ENCODE results near the gene FBN3.
"Not testable (repeated sequence)": the region's sequence is repeated elsewhere in the genome, so short reads cannot be mapped to it uniquely, and the experiment has no call there.

Gene FBN3

DNA sequence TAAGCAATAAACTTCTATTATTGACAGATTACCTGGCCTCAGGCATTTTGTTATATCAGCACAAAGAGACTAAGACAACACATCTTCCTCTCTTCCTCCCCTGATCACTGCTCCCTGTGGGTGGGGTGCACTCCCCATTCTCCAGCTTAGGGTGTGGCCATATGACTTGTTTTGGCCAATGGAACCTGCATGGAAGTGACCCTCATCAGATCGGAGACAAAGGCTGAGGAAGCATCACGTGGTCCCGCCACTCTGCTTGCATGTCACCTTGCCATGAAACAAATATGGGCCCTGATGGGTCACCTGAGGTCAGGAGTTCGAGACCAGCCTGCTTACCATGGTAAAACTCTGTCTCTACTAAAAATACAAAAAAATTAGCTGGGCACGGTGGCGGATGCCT lies 110.6 kb downstream of the FBN3 start:
- Histone ChIP-seq H3K27me3 (ENCODE audit: insufficient read depth, low read length) (no peaks in the 10 kb centered on the region; the same call in 1 of the 2 replicates), H3K27ac (ENCODE audit: low read depth, low read length, poor library complexity, severe bottlenecking) (no peak overlapping the region)

DNA sequence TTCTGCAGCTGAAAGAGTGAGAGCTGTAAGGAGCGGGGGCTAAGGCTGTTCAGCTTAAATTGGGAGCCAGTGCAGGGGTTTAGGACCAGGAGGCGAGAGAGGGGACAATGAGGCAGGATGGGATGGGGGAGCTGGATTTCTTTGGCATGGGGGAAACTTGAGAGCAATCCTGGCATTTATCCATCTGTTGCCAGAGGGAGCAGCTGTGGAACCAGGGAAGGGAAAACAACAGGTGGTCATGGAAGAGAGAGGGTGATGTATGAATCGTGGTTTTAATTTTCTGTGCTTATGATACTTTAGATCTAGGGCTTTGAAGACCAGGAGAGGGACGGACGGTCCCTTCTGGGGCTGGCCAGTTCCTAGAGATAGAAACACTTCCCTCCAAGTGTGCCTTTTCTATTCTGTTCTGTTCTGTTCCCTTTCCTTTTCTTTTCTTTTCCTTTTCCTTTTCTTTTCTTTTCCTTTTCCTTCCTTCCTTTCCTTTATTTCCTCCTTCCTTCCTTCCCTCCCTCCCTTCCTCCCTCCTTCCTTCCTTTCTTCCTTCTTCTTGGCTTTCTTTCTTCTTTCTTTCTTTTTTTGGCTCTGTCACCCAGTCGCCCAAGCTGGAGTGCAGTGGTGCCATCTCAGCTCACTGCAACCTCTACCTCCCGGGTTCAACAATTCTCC lies 112.8 kb downstream of the FBN3 start:
- H2AFZ ChIP-seq (ENCODE audit: low read length) = no peak overlapping the region
- no peaks in the 10 kb centered on the region for H3K9me3 ChIP-seq (ENCODE audit: low read length)
- H3F3A ChIP-seq (ENCODE audit: insufficient read depth, low read length) = no peaks in the 10 kb centered on the region
- no peak overlapping the region for H3K4me3 ChIP-seq (ENCODE audit: low read depth, low read length, poor library complexity, severe bottlenecking)
- H4K20me1 ChIP-seq (ENCODE audit: insufficient read depth, low read length) = no peaks in the 10 kb centered on the region
- no peaks in the 10 kb centered on the region for H3K9me2 ChIP-seq (ENCODE audit: low read depth, low read length)
- H3K36me3 ChIP-seq (ENCODE audit: insufficient read depth, low read length) = no peaks in the 10 kb centered on the region
- H3K79me2 ChIP-seq (ENCODE audit: insufficient read depth, low read length) = no peaks in the 10 kb centered on the region
- H3K27me3 ChIP-seq (ENCODE audit: insufficient read depth, low read length) = no peaks in the 10 kb centered on the region; the same call in 1 of the 2 replicates
- no peak overlapping the region for H3K4me2 ChIP-seq (ENCODE audit: low read length)
- H3K4me1 ChIP-seq (ENCODE audit: insufficient read depth, low read length, severe bottlenecking) = no peaks in the 10 kb centered on the region
- TF ChIP-seq EZH2 (IDR thresholded peaks at IDR 0.05; ENCODE audit: borderline replicate concordance, low read length) = no peak
- TF ChIP-seq, protein P1, sequence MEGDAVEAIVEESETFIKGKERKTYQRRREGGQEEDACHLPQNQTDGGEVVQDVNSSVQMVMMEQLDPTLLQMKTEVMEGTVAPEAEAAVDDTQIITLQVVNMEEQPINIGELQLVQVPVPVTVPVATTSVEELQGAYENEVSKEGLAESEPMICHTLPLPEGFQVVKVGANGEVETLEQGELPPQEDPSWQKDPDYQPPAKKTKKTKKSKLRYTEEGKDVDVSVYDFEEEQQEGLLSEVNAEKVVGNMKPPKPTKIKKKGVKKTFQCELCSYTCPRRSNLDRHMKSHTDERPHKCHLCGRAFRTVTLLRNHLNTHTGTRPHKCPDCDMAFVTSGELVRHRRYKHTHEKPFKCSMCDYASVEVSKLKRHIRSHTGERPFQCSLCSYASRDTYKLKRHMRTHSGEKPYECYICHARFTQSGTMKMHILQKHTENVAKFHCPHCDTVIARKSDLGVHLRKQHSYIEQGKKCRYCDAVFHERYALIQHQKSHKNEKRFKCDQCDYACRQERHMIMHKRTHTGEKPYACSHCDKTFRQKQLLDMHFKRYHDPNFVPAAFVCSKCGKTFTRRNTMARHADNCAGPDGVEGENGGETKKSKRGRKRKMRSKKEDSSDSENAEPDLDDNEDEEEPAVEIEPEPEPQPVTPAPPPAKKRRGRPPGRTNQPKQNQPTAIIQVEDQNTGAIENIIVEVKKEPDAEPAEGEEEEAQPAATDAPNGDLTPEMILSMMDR (IDR thresholded peaks at IDR 0.05; ENCODE audit: low read length) = no peak
- H3K27ac ChIP-seq (ENCODE audit: low read depth, low read length, poor library complexity, severe bottlenecking) = no peak overlapping the region
- H3K9ac ChIP-seq (ENCODE audit: low read length) = no peak overlapping the region

More for the DNA sequence above, 110.6 kb downstream of the FBN3 start:
- H4K20me1 ChIP-seq (ENCODE audit: insufficient read depth, low read length) = no peaks in the 10 kb centered on the region
- no peak overlapping the region for H3K4me3 ChIP-seq (ENCODE audit: low read depth, low read length, poor library complexity, severe bottlenecking)
- H3K9me3 ChIP-seq (ENCODE audit: low read length) = no peaks in the 10 kb centered on the region
- H3K79me2 ChIP-seq (ENCODE audit: insufficient read depth, low read length) = no peaks in the 10 kb centered on the region
- no peaks in the 10 kb centered on the region for H3F3A ChIP-seq (ENCODE audit: insufficient read depth, low read length)
- no peaks in the 10 kb centered on the region for H3K9me2 ChIP-seq (ENCODE audit: low read depth, low read length)
- no peak overlapping the region for H3K9ac ChIP-seq (ENCODE audit: low read length)
- H2AFZ ChIP-seq (ENCODE audit: low read length) = no peak overlapping the region
- TF ChIP-seq, protein P1 (IDR thresholded peaks at IDR 0.05; ENCODE audit: low read length) = no peak
- no peak for TF ChIP-seq EZH2 (IDR thresholded peaks at IDR 0.05; ENCODE audit: borderline replicate concordance, low read length)
- H3K4me2 ChIP-seq (ENCODE audit: low read length) = no peak overlapping the region
- no peaks in the 10 kb centered on the region for H3K4me1 ChIP-seq (ENCODE audit: insufficient read depth, low read length, severe bottlenecking)
- H3K36me3 ChIP-seq (ENCODE audit: insufficient read depth, low read length) = no peaks in the 10 kb centered on the region

DNA sequence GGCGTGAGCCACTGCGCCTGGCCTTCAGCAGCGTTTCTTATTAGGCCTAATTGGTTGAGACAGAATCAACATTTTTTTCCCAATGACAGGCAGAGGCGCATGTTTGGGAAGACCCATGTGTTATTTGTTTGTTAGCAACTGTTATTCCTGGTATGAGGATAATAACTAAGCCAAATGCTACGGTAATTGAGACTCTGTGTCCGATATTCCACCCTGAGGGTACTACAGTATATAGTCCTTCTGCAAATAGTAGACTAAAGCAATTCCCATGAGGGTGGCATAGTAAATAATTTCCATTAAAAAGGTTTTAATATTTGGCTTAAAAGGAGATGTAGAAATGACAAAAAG lies 115.2 kb downstream of the FBN3 start:
- Histone ChIP-seq H3K27me3 (ENCODE audit: insufficient read depth, low read length) (no peaks in the 10 kb centered on the region; the same call in 1 of the 2 replicates), H3K79me2 (ENCODE audit: insufficient read depth, low read length) (no peaks in the 10 kb centered on the region), H3K4me1 (ENCODE audit: insufficient read depth, low read length, severe bottlenecking) (no peaks in the 10 kb centered on the region), H3K9me3 (ENCODE audit: low read length) (no peaks in the 10 kb centered on the region), H3K4me2 (ENCODE audit: low read length) (no peak overlapping the region), H4K20me1 (ENCODE audit: insufficient read depth, low read length) (no peaks in the 10 kb centered on the region), H3K9ac (ENCODE audit: low read length) (no peak overlapping the region), H3F3A (ENCODE audit: insufficient read depth, low read length) (no peaks in the 10 kb centered on the region), H3K4me3 (ENCODE audit: low read depth, low read length, poor library complexity, severe bottlenecking) (no peak overlapping the region), H2AFZ (ENCODE audit: low read length) (no peak overlapping the region), H3K9me2 (ENCODE audit: low read depth, low read length) (no peaks in the 10 kb centered on the region), H3K27ac (ENCODE audit: low read depth, low read length, poor library complexity, severe bottlenecking) (no peak overlapping the region), H3K36me3 (ENCODE audit: insufficient read depth, low read length) (no peaks in the 10 kb centered on the region)
- TF ChIP-seq, protein P1 (IDR thresholded peaks at IDR 0.05; ENCODE audit: low read length) = no peak
- TF ChIP-seq EZH2 (IDR thresholded peaks at IDR 0.05; ENCODE audit: borderline replicate concordance, low read length) = no peak

GRCh38 chr19:8033287-8034177 lies 115.9 kb downstream of the FBN3 start:
- H3K4me3 ChIP-seq (ENCODE audit: low read depth, low read length, poor library complexity, severe bottlenecking); H2AFZ ChIP-seq (ENCODE audit: low read length); H3K9me2 ChIP-seq (ENCODE audit: low read depth, low read length); H3K79me2 ChIP-seq (ENCODE audit: insufficient read depth, low read length); H3K4me2 ChIP-seq (ENCODE audit: low read length); H3F3A ChIP-seq (ENCODE audit: insufficient read depth, low read length); H3K27ac ChIP-seq (ENCODE audit: low read depth, low read length, poor library complexity, severe bottlenecking); H3K4me1 ChIP-seq (ENCODE audit: insufficient read depth, low read length, severe bottlenecking); H4K20me1 ChIP-seq (ENCODE audit: insufficient read depth, low read length); H3K9ac ChIP-seq (ENCODE audit: low read length); H3K27me3 ChIP-seq (ENCODE audit: insufficient read depth, low read length); H3K9me3 ChIP-seq (ENCODE audit: low read length); H3K36me3 ChIP-seq (ENCODE audit: insufficient read depth, low read length): not testable (repeated sequence)

Data from OCI-LY1 (cell line).